HG03378 (cell line): ENCODE measurements around the gene FAM185A.
"Not testable (repeated sequence)": the region's sequence is repeated elsewhere in the genome, so short reads cannot be mapped to it uniquely, and the experiment has no call there.

Experiments used
- ATAC-seq: cut with Tn5 transposase; IDR thresholded peaks from one replicate; pipeline ENCODE4 v1.9.1; 2021; ENCODE audit warnings: mild to moderate bottlenecking, moderate library complexity; ENCODE audit not compliant: unreplicated experiment

The FAM185A gene

DNA sequence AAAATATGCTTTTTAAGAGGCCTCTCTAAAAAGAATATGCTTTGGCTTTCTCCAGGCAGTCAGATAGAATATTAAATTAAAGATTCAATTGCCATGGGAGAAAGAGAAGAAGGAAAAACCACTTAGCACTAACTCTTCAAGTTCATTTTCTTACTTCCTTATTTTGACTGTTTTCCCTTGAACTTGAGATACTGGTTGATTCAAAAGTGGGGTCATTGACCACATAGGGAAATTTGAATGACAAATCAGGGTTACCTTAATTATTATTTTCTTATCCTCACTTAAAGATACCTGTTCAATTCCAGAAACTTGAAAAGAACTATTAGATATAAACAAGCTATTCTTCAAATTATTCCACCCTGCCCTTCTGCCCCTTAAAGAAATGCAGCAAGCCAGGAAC lies 27.4 kb downstream of the FAM185A start:
- ATAC-seq, result not testable (repeated sequence)

DNA sequence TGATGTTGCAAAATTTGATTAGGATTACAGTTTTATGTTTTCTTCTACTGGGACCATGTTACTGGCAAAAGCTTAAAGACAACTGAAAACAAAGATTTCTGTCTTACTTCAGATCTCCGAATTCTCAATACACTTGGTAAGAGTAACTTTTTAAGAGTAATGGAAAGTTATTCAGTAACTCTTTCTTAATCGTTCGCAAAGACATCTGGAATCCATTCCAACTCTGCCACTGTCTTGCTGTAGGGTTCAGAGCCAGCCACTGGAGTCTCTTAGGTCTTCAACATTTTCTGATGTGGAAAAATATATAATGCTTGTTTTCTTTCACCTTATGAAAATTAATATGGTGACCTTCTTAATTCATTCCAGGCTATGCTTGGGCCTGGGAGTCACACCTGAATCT lies 29.9 kb downstream of the FAM185A start:
- not testable (repeated sequence) for ATAC-seq

DNA sequence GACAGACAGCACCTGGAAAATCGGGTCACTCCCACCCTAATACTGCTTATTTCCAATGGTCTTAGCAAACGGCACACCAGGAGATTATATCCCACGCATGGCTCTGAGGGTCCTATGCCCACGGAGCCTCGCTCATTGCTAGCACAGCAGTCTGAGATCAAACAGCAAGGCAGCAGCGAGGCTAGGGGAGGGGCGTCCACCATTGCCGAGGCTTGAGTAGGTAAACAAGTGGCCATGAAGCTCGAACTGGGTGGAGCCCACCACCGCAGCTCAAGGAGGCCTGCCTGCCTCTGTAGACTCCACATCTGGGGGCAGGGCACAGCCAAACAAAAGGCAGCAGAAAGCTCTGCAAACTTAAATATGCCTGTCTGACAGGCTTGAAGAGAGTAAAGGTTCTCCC lies 32.1 kb downstream of the FAM185A start:
- not testable (repeated sequence) for ATAC-seq

DNA sequence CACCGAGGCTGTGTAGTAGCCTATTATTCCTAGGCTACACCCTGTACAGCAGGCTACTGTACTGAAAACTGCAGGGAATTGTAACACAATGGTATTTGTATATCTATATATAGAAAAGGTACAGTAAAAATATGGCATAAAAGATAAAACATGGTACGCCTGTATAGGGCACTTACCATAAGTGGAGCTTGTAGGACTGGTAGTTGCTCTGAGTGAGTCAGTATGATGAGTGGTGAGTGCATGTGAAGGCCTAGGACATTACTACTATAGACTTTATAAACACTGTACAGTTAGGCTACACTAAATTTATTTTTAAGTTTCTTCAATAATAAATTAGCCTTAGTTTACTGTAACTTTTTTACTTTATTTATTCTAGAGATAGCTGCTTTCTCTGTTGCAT lies 40.0 kb downstream of the FAM185A start:
- ATAC-seq, result not testable (repeated sequence)

DNA sequence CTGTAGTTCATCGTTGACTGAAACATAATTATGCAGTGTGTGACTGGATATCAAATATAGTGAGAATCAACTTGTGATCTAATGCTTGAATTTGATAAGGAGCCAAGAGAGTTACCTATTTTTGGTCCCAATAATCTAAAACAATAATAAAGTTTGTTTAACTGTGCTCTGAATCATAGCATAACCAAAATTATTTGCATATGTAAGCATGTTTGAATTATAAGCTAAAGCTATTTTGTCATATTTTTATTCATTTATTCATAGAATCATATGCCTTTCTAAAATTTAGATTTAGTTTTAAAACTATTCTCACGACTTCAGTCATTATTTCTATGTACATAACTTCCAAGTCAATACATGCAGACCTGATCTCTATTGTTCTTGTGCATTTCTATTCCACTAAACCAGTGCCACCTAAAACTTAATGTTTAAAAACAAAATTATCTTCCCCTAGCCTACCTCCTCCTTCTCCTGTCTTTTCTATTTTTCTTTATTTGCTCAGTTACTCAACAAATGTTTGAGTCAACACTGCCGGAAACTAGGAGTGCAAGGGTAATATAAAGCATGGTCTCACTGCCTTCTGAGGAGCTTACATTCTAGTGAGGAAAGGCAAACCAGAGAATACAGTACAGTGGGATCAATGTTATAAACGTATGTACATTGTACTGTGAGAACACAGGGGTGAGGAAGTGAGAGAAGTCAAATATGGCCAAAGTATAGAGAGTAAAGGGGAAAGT lies 41.7 kb downstream of the FAM185A start:
- not testable (repeated sequence) for ATAC-seq

DNA sequence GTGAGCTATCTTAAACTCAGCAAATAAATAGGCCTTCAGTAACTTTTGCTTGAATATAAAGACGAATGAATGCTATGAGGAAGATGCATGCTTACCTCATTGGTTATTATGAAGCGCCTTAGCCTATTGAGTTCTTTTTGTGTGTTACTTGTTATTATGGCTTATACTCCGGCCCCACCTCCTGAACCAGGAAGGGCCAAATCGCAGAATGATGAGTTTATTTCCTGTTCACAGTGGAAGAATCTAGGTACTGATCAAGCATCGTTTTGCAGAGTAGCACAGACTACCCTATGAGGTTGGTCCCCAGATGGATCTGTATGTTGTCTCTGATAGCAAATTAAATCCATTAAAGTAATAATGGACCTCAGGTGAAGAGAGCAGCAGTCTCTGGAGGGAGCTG lies 42.6 kb downstream of the FAM185A start:
- ATAC-seq, result not testable (repeated sequence)

DNA sequence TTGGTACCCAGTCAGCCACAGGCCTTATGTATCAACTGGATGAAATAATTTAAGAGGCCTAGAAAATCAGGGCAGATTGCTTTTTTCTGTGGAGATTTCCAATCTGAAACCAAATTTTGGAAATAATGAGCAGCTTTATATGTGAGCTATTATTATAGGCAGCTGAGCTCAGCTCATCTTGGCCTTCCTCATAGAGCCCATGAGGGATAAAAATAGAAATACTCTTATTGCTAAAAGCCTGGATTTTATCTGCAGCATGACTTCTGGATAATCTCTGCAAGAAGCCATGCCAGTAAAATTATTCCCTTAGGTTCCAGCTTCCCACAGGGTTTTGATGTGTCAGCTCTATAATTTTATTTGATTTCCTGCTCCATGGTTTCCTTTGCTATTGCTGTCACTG lies 43.0 kb downstream of the FAM185A start:
- not testable (repeated sequence) for ATAC-seq

DNA sequence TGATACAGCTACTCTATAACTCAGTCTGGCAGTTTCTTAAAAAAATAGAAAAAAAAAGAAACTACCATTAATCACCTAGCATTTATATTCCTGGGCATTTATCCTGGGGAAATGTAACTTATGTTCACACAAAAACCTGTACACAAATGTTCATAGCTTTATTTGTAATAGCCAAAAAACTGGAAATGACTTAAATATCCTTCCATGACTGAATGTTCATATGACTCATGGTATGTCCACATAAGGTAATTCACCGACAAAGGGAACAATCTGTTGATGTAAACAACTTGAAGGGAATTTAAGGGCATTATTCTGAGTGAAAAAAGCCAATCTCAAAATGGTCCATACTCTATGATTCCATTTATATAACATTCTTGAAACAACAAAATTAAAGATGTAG lies 45.8 kb downstream of the FAM185A start:
- not testable (repeated sequence) for ATAC-seq

DNA sequence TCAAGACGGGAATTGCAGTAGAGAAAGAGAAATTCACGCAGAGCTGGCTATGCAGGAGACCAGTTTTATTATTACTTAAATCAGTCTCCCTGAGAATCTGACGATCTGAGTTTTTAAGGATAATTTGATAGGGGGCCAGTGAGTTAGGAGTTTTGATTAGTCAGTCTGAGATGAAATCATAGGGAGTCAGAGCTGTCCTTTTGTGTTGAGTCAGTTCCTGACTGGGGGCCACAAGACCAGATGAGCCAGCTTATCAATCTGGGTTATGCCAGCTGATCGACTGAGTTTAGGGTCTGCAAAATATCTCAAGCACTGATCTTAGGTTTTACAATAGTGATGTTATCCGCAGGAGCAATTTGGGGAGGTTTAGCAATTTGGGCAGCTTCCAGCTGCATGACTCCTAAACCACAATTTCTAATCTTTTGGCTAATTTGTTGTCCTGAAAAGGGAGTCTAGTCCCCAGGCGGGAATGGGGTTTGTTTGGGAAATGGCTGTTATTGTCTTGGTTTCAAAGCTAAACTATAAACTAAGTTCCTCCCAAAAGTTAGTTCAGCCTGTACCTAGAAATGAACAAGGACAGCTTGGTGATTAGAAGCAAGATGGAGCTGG lies 47.3 kb downstream of the FAM185A start:
- not testable (repeated sequence) for ATAC-seq

DNA sequence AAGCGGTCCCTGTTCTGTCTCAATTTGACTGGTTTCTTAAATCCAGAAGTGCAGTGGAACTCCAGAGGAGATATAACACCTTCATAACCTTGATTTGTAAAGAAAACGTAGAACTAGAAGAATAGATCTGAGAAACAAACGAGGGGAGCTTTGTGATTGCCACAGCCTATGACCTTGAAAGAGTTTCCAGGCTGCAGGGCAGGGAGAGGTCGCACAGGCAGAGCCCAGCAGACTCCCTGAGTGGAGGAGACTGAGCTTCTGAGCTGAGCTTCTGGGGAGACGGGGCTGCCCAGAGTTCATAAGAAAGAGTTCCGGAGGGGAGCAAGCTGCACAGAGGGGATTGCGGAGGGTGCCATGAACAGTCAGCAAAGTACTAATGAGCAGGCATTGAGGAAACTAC lies 57.8 kb downstream of the FAM185A start:
- no peak for ATAC-seq

DNA sequence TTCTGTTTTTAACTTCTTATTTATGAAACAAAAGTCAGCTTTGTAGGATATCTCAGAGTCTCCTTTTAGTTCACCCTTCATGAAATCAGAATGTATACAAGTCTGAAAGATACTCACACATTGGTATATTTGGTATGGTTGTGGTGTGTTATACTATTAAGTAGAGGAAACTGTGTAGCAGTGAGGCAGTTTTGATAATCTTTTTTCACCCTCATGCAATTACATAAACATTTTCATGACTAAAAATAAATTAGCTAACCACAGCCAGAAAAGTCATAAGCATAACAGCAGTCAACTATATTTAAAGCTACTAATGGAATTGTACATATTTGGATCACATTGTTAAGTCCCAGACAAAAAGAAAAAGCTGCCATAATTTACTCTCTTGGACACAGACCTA lies 62.1 kb downstream of the FAM185A start:
- no peak for ATAC-seq

DNA sequence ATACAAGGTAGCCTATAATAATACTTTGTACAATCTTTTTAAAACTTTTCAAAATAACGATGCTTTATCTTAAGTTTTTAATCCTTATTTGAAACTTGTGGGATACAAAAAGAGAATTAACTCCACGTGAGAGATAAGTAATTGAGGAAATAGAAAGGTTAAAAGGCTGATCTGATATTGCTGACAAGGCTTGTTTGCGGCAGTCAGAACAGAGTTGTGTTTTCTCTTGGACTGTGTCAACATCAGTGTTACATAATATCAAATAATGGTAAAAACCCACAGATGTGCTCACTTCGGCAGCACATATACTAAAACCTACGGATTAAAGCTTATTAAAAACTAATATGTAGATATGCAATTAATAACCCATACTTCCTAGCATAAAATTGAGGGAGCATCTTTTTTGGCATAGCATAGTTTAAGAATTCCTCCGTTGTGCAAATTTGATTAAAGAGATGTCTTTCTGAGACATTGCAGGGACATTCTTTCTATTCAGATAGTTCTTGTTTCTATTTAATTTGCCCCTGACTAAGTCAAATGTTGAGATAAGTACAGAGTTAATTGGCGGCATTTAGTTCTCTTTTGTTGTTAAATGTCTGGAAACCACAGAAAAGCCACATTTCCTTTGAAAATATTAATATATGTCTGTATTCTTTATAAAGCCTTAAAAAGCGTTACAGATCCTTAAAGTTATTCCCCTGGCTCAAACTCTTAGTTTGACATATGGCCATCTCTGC lies 63.3 kb downstream of the FAM185A start:
- no peak for ATAC-seq

DNA sequence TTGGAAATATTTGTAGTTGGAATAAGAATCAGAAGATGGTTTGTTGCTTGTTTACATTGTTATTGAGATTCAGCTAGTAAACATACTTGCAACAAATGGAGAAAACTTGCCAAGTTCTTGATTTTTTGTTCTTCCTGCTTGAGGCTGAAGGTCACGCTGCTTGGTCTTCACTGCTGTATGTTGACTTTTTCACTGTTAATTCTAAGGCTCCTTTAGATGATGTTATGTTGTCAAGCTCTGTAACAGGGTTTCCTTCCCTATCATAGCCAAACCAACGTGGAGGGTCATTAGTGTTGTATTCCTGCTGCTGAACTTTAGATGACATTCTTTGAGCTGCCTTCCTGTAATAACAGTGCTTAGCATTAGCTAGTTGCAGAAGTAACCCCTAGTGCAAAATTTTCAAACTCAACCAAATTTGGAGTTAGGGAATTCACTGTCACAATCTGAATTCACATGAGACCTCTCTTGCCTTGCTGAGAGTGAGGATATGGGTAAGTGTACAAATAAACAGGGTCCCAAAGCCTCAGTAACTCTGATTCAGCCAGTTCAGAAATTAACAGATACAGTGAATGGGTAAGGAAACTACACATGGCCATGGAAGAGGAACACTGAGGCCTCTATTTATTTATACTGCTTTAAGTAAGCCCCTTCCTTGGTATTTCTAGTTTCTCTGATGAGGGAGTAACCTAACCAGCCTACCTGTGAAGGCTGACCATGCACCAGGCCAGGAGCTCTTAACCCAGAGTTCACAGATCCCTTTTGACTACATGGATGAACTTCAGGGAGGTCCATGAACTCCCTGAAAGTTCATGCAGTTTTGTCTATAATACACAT lies 64.6 kb downstream of the FAM185A start:
- no peak for ATAC-seq

DNA sequence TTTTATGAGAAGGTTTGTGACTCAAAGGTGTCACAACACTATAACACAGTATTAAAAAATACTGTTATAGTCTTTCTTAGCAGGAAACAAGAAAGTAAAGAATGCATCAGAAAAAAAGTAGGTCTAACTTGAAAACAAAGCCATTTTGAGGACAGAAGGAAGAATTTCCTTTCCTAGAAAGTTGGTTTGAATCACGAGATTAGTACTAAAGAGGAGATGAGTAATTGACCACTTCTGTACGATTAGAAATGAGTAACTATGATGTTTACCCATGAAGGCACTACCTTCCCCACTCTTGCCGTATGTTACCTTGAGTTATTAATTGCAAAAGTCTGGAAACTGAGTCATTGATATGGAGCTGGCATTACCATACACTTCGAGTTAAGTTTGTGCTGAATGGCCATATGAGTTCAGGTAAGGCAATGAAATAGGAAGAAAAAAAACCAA lies 65.2 kb downstream of the FAM185A start:
- no peak for ATAC-seq

DNA sequence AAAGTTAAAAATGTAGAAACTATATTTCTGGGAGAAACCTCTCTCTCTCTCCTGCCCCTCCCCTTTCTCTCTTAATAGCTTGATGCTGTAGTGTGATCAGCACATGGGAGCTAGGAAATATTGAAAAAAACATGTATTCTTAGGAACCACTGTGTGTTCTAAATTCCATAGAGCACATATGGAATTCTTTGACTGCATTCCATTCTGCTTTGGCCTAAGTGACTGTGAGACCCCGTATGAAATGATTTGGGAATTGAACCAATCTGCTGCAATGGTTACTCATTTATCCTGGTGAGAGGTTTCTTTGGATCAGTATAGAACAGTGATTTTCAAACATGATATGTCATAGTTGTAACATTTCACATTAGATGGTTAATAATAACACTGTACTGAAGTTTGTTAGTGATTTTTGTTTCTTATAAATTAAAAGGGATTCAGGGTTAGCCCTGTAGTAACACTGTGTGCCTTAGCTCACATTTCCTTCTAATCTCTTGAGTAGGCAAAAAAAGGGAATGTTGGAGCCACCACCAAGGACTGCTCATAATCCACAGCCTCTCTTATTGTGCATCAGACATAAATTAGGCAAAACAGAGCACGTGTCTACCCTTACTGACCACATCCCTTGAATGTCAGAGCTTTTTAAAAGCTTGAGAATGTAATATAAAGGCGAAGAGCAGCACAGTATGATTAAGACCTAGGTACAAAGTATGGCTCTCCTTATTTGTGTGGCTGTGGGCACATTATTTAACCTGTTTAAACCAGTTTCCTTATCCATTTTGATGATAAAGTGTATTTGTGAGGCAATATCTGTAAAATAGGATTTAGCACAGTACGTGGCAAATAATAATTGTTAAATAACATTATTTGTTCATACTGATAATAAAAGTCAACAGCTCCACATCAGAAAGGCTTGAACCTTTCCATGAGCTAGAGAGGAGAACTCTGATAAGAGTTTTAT lies 69.1 kb downstream of the FAM185A start:
- no peak for ATAC-seq

DNA sequence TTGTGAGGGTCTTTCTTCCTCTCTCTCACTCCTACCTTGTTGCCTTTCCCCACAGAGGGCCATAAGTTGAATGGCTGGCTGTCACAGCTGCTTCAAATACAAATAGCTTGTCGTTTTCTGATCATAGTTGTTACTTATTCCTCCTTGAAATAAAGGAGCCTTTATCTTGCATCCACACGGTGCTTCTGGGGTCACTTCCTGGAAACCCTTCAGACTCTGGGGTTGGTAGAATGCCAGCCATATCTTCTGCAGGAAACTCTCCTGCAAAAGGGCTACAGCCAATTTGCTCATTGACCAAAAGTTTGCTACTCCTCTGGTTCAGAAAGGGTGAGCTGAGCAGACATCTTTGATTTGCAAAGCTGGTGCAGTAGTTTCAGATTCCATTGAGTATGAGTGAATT lies 70.4 kb downstream of the FAM185A start:
- ATAC-seq, result no peak

DNA sequence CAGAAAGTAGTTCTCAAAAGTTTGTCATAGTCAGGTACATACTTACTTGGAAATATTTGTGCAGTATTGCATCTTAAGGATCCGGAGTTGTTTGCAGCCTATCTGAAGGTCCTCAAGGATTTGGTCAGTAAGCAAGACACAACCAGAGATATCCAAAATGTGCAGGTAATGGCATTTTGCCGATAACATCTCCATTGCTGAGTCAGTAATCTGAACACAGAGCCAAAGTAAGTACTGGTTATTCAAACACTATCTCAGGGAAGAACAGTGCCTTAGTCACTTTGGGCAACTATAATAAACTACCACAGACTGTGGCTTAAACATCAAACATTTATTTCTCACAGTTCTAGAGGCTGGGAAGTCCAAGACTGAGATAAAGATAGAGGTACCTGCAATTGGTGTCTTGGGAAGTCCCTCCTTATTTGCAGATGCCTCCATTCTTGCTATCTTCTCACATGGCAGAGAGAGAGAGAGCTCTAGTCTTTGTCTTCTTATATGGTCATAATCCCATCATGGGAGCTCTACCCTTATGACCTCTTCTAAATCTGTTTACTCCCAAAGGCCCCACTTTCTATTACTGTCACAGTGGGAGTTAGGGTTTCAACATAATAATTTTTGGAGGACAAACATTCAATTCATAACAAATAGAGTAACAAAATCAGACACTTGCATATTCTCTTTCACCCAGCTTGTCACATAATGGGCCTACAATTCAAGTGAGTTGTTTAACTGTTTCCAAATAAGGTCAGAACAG lies 73.4 kb downstream of the FAM185A start:
- ATAC-seq, result no peak

DNA sequence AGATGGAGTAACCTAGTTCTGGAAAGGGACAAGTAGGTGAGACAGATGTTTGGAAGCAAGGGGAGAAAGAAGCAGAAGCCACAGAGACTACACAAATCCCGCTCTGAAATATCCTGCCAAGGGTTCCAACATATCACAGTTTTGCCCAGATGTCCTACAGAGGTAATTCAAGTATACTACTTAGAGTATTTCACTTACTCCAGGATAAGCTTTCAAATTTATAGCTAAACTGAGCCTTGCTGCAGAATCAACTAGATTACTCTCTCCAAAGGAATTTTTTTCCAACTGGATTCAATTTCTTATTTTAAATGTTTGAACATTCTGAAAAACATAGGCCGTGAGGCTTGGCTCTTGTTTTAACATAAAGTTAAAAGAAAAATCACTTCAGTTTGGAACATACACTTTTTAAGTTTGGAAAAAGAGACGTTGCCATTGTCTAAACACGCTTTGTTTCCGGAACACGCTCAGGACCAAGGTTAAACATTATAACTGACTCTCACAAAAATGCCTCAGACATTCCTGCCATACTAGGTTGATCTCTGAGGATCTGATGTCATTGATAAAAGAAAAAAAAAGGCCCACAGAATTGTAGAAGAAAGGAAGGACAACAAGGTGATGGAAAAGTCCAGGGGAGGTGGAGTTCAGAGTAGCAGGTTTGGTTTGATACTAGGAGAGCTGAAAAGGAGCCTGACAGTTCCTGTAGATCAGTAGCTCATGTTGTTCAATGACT lies 74.8 kb downstream of the FAM185A start:
- ATAC-seq, result no peak

DNA sequence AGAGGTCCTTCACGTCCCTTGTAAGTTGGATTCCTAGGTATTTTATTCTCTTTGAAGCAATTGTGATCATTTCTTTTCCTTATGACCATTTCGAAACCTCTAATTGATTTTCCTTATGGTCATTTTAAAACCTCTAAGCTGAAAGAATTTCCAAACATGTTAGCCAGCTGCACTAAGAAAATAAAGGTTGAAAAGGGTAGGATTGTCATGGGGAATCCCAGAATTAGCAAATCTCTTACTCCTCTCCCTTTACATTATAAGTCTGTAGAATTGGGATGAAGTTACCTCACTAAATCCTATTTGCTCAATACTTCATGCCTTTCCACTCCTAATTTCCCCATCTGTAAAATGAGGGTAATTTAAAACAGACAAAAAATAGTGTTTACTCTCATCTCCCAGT lies 79.5 kb downstream of the FAM185A start:
- ATAC-seq, result no peak
